H1 (cell line): Measurements from ENCODE around the gene KIDINS220. TPM values are rescaled to one million over a fixed set of nuclear protein-coding genes. Genes with fewer than 3 reads are reported as not detected.

Experiments
- KDM4A ChIP-seq: IDR thresholded peaks from one replicate; pipeline ENCODE4 v1.7.1; 2012; ENCODE audit warnings: low read depth, mild to moderate bottlenecking, moderate library complexity, low read length, inconsistent platforms; ENCODE audit not compliant: severe bottlenecking
- MAFK ChIP-seq: IDR thresholded peaks from 2 replicates; pipeline ENCODE4 v1.6.1; 2012; ENCODE audit warnings: low read depth, mild to moderate bottlenecking, improper control_type of control experiment, low read length
- NANOG ChIP-seq: IDR thresholded peaks from 2 replicates; pipeline ENCODE4 v1.6.1; 2011; ENCODE audit warnings: low read length, low read depth, mild to moderate bottlenecking, inconsistent platforms; ENCODE audit not compliant: insufficient read depth, poor library complexity, severe bottlenecking
- POLR2AphosphoS5 ChIP-seq: IDR thresholded peaks from 2 replicates; pipeline ENCODE4 v1.6.1; 2011; ENCODE audit warnings: low read depth, low read length
- RXRA ChIP-seq: IDR thresholded peaks from 2 replicates; pipeline ENCODE4 v1.6.1; 2011; ENCODE audit warnings: low read depth, mild to moderate bottlenecking, low read length, moderate library complexity; ENCODE audit not compliant: insufficient read depth
- polyA plus RNA-seq, 7 experiments: library from polyadenylated mRNA; depleted of rRNA in 3 of 7; stranded (reverse) in 5 of 7; unstranded in 2 of 7; fragments of >200 nt in 5 of 7; fragments of 200-250 nt in 2 of 7; gene quantifications; 1 replicate in 5 of 7; 2 replicates in 1 of 7; 4 replicates in 1 of 7; pipeline versions ENCODE4 v1.2.1 to v1.2.3, GENCODE V29; 2011 to 2013; ENCODE audit warnings: missing spikeins in 2 of 7, mixed read lengths in 2 of 7
- total RNA-seq: library from RNA; stranded (reverse); fragmentation: NEBNext Ultra II Directional; extraction: Animal tissue kit (Norgen Biotek cat#: 25700); gene quantifications from 2 replicates; pipeline ENCODE4 v1.2.1, GENCODE V29; 2021
- TF ChIP-seq, protein P1 (sequence below): fragments of 300-600 bp; sonication (generic); IDR thresholded peaks from 2 replicates; pipeline ENCODE4 v1.7.1; 2012; ENCODE audit warnings: low read length, moderate library complexity, mild to moderate bottlenecking, inconsistent platforms; ENCODE audit not compliant: insufficient replicate concordance

Gene KIDINS220
- total and polyA plus RNA-seq, 2 of the 8 experiments (the other 6 are each of a cell fraction or from before 2014, with no cell fraction given) = 21.2 to 27.1 TPM

DNA sequence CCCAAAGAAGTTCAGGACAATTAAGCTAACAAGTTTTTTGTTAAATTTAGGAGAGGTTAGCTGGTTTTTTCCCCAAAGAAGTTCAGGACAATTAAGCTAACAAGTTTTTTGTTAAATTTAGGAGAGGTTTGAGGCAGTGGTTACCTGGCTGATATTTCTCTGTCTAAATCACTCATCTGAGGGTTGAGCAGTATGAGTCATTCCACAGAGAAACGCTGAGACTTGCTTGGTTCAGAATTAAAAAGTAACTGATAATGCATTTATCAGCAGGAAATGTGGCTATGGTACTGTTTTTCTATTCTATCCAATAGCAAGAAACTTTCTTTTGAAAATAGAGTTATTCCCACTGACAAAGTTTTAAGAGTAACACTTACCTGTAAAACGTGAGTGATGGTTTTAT, 22.8 kb upstream of the KIDINS220 start (continued):
- TF ChIP-seq, protein P1, sequence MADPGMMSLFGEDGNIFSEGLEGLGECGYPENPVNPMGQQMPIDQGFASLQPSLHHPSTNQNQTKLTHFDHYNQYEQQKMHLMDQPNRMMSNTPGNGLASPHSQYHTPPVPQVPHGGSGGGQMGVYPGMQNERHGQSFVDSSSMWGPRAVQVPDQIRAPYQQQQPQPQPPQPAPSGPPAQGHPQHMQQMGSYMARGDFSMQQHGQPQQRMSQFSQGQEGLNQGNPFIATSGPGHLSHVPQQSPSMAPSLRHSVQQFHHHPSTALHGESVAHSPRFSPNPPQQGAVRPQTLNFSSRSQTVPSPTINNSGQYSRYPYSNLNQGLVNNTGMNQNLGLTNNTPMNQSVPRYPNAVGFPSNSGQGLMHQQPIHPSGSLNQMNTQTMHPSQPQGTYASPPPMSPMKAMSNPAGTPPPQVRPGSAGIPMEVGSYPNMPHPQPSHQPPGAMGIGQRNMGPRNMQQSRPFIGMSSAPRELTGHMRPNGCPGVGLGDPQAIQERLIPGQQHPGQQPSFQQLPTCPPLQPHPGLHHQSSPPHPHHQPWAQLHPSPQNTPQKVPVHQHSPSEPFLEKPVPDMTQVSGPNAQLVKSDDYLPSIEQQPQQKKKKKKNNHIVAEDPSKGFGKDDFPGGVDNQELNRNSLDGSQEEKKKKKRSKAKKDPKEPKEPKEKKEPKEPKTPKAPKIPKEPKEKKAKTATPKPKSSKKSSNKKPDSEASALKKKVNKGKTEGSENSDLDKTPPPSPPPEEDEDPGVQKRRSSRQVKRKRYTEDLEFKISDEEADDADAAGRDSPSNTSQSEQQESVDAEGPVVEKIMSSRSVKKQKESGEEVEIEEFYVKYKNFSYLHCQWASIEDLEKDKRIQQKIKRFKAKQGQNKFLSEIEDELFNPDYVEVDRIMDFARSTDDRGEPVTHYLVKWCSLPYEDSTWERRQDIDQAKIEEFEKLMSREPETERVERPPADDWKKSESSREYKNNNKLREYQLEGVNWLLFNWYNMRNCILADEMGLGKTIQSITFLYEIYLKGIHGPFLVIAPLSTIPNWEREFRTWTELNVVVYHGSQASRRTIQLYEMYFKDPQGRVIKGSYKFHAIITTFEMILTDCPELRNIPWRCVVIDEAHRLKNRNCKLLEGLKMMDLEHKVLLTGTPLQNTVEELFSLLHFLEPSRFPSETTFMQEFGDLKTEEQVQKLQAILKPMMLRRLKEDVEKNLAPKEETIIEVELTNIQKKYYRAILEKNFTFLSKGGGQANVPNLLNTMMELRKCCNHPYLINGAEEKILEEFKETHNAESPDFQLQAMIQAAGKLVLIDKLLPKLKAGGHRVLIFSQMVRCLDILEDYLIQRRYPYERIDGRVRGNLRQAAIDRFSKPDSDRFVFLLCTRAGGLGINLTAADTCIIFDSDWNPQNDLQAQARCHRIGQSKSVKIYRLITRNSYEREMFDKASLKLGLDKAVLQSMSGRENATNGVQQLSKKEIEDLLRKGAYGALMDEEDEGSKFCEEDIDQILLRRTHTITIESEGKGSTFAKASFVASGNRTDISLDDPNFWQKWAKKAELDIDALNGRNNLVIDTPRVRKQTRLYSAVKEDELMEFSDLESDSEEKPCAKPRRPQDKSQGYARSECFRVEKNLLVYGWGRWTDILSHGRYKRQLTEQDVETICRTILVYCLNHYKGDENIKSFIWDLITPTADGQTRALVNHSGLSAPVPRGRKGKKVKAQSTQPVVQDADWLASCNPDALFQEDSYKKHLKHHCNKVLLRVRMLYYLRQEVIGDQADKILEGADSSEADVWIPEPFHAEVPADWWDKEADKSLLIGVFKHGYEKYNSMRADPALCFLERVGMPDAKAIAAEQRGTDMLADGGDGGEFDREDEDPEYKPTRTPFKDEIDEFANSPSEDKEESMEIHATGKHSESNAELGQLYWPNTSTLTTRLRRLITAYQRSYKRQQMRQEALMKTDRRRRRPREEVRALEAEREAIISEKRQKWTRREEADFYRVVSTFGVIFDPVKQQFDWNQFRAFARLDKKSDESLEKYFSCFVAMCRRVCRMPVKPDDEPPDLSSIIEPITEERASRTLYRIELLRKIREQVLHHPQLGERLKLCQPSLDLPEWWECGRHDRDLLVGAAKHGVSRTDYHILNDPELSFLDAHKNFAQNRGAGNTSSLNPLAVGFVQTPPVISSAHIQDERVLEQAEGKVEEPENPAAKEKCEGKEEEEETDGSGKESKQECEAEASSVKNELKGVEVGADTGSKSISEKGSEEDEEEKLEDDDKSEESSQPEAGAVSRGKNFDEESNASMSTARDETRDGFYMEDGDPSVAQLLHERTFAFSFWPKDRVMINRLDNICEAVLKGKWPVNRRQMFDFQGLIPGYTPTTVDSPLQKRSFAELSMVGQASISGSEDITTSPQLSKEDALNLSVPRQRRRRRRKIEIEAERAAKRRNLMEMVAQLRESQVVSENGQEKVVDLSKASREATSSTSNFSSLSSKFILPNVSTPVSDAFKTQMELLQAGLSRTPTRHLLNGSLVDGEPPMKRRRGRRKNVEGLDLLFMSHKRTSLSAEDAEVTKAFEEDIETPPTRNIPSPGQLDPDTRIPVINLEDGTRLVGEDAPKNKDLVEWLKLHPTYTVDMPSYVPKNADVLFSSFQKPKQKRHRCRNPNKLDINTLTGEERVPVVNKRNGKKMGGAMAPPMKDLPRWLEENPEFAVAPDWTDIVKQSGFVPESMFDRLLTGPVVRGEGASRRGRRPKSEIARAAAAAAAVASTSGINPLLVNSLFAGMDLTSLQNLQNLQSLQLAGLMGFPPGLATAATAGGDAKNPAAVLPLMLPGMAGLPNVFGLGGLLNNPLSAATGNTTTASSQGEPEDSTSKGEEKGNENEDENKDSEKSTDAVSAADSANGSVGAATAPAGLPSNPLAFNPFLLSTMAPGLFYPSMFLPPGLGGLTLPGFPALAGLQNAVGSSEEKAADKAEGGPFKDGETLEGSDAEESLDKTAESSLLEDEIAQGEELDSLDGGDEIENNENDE = no peak
- TF ChIP-seq POLR2AphosphoS5 (no peak), KDM4A (no peak), MAFK (no peak), NANOG (no peak), RXRA (no peak)
